ENCODE measurements around the gene CENPL. TPM values are rescaled to one million over a fixed set of nuclear protein-coding genes. Genes with fewer than 3 reads are reported as not detected.
A peak's percentile ranks its signal among the peaks of the same experiment; 100 is the strongest.

CENPL gene
- total and polyA plus RNA-seq, 9 of the 15 experiments (the other 6 are each of a cell fraction or from before 2014, with no cell fraction given), result 33.0 to 52.7 (median 39.7) TPM

- peaks cover 80% of the 10 kb centered on the region for H3K36me3 ChIP-seq (ENCODE audit: control insufficient read depth, insufficient read depth, low read length)
- H3K4me3 ChIP-seq, result no peak overlapping the region
- DNase-seq (ENCODE audit: extremely low read depth in 1 of 4, low spot score in 3 of 4) (no peak), ATAC-seq (no peak), FAIRE-seq (no peak)
- H2AFZ ChIP-seq (ENCODE audit: low read depth, low read length), result no peak overlapping the region
- no TSS peak for BruUV-seq (replicated peaks)
- H3K9me1 ChIP-seq (ENCODE audit: control insufficient read depth, insufficient read depth, low read length), result no peaks in the 10 kb centered on the region
- H4K20me1 ChIP-seq (replicated peaks; ENCODE audit: control insufficient read depth, insufficient read depth, low read length), result no peaks in the 10 kb centered on the region
- H3K9ac ChIP-seq (ENCODE audit: insufficient read depth in 1 of 2, low read depth in 2 of 2, low read length in 2 of 2), result no peak overlapping the region
- intact Hi-C loops (cut with micrococcal nuclease), result loop anchor here (5.0 kb wide), 1 partner anchor 358 kb away; no protein-coding TSS in a partner anchor
- no peak overlapping the region for H3K4me2 ChIP-seq (ENCODE audit: insufficient read depth, low read length)
- no peaks in the 10 kb centered on the region for H3K9me3 ChIP-seq (replicated peaks; ENCODE audit: control insufficient read depth, insufficient read depth, low read depth, low read length)
- ChIA-PET POLR2A (interaction anchor here (0.6 to 1.7 kb wide), 5 partner anchors 11 to 448 kb away, joined by 3 to 4 read pairs (median 3); partner anchors contain the start of gene ZBTB37), CTCF (ENCODE audit: low intra/inter-chr PET ratio) (no interaction called here)
- no peaks in the 10 kb centered on the region for H3K4me1 ChIP-seq (replicated peaks in 1 of 2; ENCODE audit: control insufficient read depth in 2 of 2, insufficient read depth in 2 of 2, low read length in 2 of 2)
- H3K27ac ChIP-seq (ENCODE audit: extremely low read depth, low read depth, low read length), result no peak overlapping the region
- TF ChIP-seq ZNF347 (CRISPR knock-in tag; IDR thresholded peaks at IDR 0.05; ENCODE audit: low read depth) (no peak), CSDE1 (IDR thresholded peaks at IDR 0.05) (no peak), ATF7 (IDR thresholded peaks at IDR 0.05) (no peak)
- no peaks in the 10 kb centered on the region for H3K27me3 ChIP-seq (ENCODE audit: control insufficient read depth in 2 of 2, insufficient read depth in 2 of 2, low read length in 2 of 2)
- in situ Hi-C loops (cut with MboI), result no loop called here
- WGBS (ENCODE audit: insufficient coverage, low coverage, missing lambda C conversion rate), result 88% methylated on average over 4 of the region's 4 CpGs
- no peaks in the 10 kb centered on the region for H3K79me2 ChIP-seq (ENCODE audit: control insufficient read depth, insufficient read depth, low read length)
Observed at GRCh38 chr1:173779936-173780335, 44.7 kb downstream of the CENPL start.

GRCh38 chr1:173775578-173776226 is 49.0 kb downstream of the CENPL start:
- no TSS peak for BruUV-seq (replicated peaks)
- Histone ChIP-seq H3K9me1 (ENCODE audit: control insufficient read depth, insufficient read depth, low read length) (no peaks in the 10 kb centered on the region), H3K4me3 (no peak overlapping the region), H3K4me1 (replicated peaks in 1 of 2; ENCODE audit: control insufficient read depth in 2 of 2, insufficient read depth in 2 of 2, low read length in 2 of 2) (no peaks in the 10 kb centered on the region), H4K20me1 (replicated peaks; ENCODE audit: control insufficient read depth, insufficient read depth, low read length) (no peaks in the 10 kb centered on the region), H2AFZ (ENCODE audit: low read depth, low read length) (no peak overlapping the region), H3K36me3 (ENCODE audit: control insufficient read depth, insufficient read depth, low read length) (peaks cover 56% of the 10 kb centered on the region), H3K79me2 (ENCODE audit: control insufficient read depth, insufficient read depth, low read length) (no peaks in the 10 kb centered on the region), H3K9ac (ENCODE audit: insufficient read depth in 1 of 2, low read depth in 2 of 2, low read length in 2 of 2) (no peak overlapping the region), H3K4me2 (ENCODE audit: insufficient read depth, low read length) (no peak overlapping the region), H3K27ac (ENCODE audit: extremely low read depth, low read depth, low read length) (no peak overlapping the region), H3K27me3 (ENCODE audit: control insufficient read depth in 2 of 2, insufficient read depth in 2 of 2, low read length in 2 of 2) (no peaks in the 10 kb centered on the region), H3K9me3 (replicated peaks; ENCODE audit: control insufficient read depth, insufficient read depth, low read depth, low read length) (no peaks in the 10 kb centered on the region; the same call in 1 of the 2 replicates)
- ATAC-seq (peak; percentile 58), DNase-seq (ENCODE audit: extremely low read depth in 1 of 4, low spot score in 3 of 4) (no peak), FAIRE-seq (no peak)
- intact Hi-C loops (cut with micrococcal nuclease) (no loop called here), in situ Hi-C loops (cut with MboI) (no loop called here)
- WGBS (ENCODE audit: insufficient coverage, low coverage, missing lambda C conversion rate), result 62% methylated on average over 5 of the region's 5 CpGs
- POLR2A ChIA-PET, result interaction anchor here (0.9 kb wide), 1 partner anchor 11 kb away, joined by 3 read pairs; no protein-coding TSS in a partner anchor
- CTCF ChIA-PET (ENCODE audit: low intra/inter-chr PET ratio), result no interaction called here
- 0 out of 2 replicates have a peak, but pooled peaks have one; percentile 18 for TF ChIP-seq SOX6 (IDR thresholded peaks at IDR 0.05)
- no peak for TF ChIP-seq ZNF24 (IDR thresholded peaks at IDR 0.05)
- TF ChIP-seq ZNF175 (CRISPR knock-in tag; IDR thresholded peaks at IDR 0.05; ENCODE audit: low read depth), result no peak
- TF ChIP-seq VEZF1 (CRISPR knock-in tag; IDR thresholded peaks at IDR 0.05), result no peak
- TF ChIP-seq GATAD2A (IDR thresholded peaks at IDR 0.05), result no peak
- TF ChIP-seq DDX20 (tag; IDR thresholded peaks at IDR 0.05; ENCODE audit: low read depth), result no peak
- TF ChIP-seq DACH1 (IDR thresholded peaks at IDR 0.05; ENCODE audit: partially characterized antibody), result no peak
- TF ChIP-seq SNRNP70 (optimal IDR thresholded peaks at IDR 0.05; ENCODE audit: low read depth, low read length), result no peak
- TF ChIP-seq, protein P1, sequence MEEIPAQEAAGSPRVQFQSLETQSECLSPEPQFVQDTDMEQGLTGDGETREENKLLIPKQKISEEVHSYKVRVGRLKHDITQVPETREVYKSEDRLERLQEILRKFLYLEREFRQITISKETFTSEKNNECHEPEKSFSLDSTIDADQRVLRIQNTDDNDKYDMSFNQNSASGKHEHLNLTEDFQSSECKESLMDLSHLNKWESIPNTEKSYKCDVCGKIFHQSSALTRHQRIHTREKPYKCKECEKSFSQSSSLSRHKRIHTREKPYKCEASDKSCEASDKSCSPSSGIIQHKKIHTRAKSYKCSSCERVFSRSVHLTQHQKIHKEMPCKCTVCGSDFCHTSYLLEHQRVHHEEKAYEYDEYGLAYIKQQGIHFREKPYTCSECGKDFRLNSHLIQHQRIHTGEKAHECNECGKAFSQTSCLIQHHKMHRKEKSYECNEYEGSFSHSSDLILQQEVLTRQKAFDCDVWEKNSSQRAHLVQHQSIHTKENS (CRISPR knock-in tag; IDR thresholded peaks at IDR 0.05), result no peak
- peak; percentile 91 for TF ChIP-seq MEF2D (tag; conservative IDR thresholded peaks at IDR 0.05; ENCODE audit: low read depth)
- no peak for TF ChIP-seq TAF9B (IDR thresholded peaks at IDR 0.05; ENCODE audit: partially characterized antibody)
- no peak for TF ChIP-seq ZNF146 (CRISPR knock-in tag; IDR thresholded peaks at IDR 0.05; ENCODE audit: unreplicated experiment)
